DND-41 (cell line): ENCODE data around the gene IMPDH2.

ENCODE experiments used
- EZH2 ChIP-seq: IDR thresholded peaks from 3 replicates; pipeline ENCODE4 v1.6.1; 2012; ENCODE audit warnings: borderline replicate concordance, low read depth, mild to moderate bottlenecking, moderate library complexity, low read length, inconsistent platforms; ENCODE audit not compliant: severe bottlenecking
- TF ChIP-seq, protein P1 (sequence below): IDR thresholded peaks from 2 replicates; pipeline ENCODE4 v1.5.1; 2012; ENCODE audit warnings: borderline replicate concordance, low read length, moderate library complexity, mild to moderate bottlenecking; ENCODE audit not compliant: poor library complexity, severe bottlenecking; ENCODE audit errors: extremely low read depth

DNA sequence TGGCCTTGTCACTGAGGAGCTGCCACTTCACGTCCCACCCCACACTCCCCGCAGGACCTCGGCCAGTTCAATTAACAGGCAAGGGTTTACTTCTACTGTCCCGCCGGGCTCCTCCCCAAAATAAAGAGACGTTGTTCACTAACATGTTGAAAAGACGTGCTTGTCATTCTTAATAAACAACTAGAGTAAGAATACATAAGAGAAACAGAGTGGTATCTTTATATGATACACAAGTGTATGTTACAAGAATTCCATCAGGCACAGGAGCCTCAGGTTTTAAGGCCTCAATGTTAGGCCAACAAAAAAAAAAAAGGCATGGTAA, 326 bp upstream of the IMPDH2 start:
- TF ChIP-seq, protein P1, sequence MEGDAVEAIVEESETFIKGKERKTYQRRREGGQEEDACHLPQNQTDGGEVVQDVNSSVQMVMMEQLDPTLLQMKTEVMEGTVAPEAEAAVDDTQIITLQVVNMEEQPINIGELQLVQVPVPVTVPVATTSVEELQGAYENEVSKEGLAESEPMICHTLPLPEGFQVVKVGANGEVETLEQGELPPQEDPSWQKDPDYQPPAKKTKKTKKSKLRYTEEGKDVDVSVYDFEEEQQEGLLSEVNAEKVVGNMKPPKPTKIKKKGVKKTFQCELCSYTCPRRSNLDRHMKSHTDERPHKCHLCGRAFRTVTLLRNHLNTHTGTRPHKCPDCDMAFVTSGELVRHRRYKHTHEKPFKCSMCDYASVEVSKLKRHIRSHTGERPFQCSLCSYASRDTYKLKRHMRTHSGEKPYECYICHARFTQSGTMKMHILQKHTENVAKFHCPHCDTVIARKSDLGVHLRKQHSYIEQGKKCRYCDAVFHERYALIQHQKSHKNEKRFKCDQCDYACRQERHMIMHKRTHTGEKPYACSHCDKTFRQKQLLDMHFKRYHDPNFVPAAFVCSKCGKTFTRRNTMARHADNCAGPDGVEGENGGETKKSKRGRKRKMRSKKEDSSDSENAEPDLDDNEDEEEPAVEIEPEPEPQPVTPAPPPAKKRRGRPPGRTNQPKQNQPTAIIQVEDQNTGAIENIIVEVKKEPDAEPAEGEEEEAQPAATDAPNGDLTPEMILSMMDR = no peak
- TF ChIP-seq EZH2 = no peak
